Vagina (tissue), 2 donors: ENCODE data around the gene KANSL1L. TPM values are rescaled to one million over a fixed set of nuclear protein-coding genes. Genes with fewer than 3 reads are reported as not detected.

Source experiments
- DNase-seq, 2 donors: peaks; one replicate each; pipeline ENCODE4 v3.0.0-alpha.2; 2017; ENCODE audit errors: extremely low spot score in 2 of 2
- H3K27ac ChIP-seq: fragments of 200-600 bp; sonication (generic); one replicate; pipeline ENCODE4 v1.5.1; 2019
- H3K27me3 ChIP-seq: fragments of 200-600 bp; sonication (generic); one replicate; pipeline ENCODE4 v1.5.1; 2019
- H3K36me3 ChIP-seq, 2 donors: fragments of 200-600 bp; sonication (generic); one replicate each; pipeline ENCODE4 v1.5.1; 2017 to 2019
- H3K4me1 ChIP-seq: fragments of 200-600 bp; sonication (generic); one replicate; pipeline ENCODE4 v1.5.1; 2019
- H3K4me3 ChIP-seq, 2 donors: fragments of 200-600 bp; sonication (generic); 1 replicate in 1 of 2; 2 replicates in 1 of 2; pipeline ENCODE4 v1.5.1; 2016 to 2019
- H3K9me3 ChIP-seq: fragments of 200-600 bp; sonication (generic); one replicate; pipeline ENCODE4 v1.5.1; 2019
- POLR2A ChIP-seq, 2 donors: fragments of 450-650 bp; IDR thresholded peaks; one replicate each; pipeline ENCODE4 v1.6.1; 2017; ENCODE audit warnings: antibody characterized with exemption in 2 of 2, mild to moderate bottlenecking in 2 of 2, moderate library complexity in 2 of 2
- POLR2AphosphoS5 ChIP-seq, 2 donors: sonication (generic); formaldehyde crosslinking; IDR thresholded peaks; one replicate each; pipeline ENCODE4 v1.9.0; 2017; ENCODE audit warnings: antibody characterized with exemption in 2 of 2, mild to moderate bottlenecking in 2 of 2, low read depth in 1 of 2; ENCODE audit not compliant: insufficient read depth in 1 of 2
- intact Hi-C: fragments of 100-400 bp; cut with DNase I; formaldehyde crosslinking; loops from one replicate; pipeline ENCODE4 v1.15.1; 2023
- total RNA-seq: library from RNA; depleted of rRNA; stranded (reverse); fragments of >200 nt; gene quantifications from one replicate; pipeline ENCODE4 v1.2.3, GENCODE V29; 2016
- TF ChIP-seq, protein P1 (sequence below), 3 experiments: fragments of 450-650 bp in 2 of 3; fragments of 200-600 bp in 1 of 3; sonication (generic) in 1 of 3; IDR thresholded peaks; one replicate each; pipeline ENCODE4 v1.5.1; 2017 to 2019; ENCODE audit warnings: antibody characterized with exemption in 3 of 3, mild to moderate bottlenecking in 2 of 3, moderate library complexity in 2 of 3

Gene KANSL1L
- total RNA-seq, 1 donor from 2014 or later, result 29.7 TPM

DNA sequence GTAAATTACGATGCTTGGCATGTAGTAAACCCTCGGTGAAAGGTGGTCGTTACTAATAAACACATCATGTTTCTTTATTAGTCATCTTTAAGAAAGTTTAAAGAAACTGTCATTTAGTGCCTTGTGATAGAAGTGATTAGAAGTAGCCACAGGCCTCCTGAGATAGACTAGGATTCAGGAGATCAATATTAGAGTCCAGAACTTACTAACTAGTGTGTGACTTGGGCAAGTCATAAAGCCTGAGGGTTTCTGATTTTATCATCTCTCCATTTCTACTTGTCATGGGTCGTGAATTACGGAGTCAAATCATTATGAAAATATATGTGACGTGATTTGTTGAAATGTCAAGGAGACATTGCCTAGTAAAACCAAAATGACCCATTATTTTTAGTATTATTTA lies 162.1 kb downstream of the KANSL1L start:
- Histone ChIP-seq H3K27me3 (no peaks in the 10 kb centered on the region), H3K4me3 (no peak overlapping the region), H3K9me3 (no peaks in the 10 kb centered on the region), H3K4me1 (peaks cover 22% of the 10 kb centered on the region), H3K27ac (no peak overlapping the region), H3K36me3 (peaks cover 0 to 8% of the 10 kb centered on the region in 2 donors)
- no peak for DNase-seq
- TF ChIP-seq POLR2A (IDR thresholded peaks at IDR 0.05), result no peak
- TF ChIP-seq POLR2AphosphoS5 (IDR thresholded peaks at IDR 0.05; ENCODE audit: insufficient read depth in 1 of 2, low read depth in 1 of 2), result no peak
- TF ChIP-seq, protein P1, sequence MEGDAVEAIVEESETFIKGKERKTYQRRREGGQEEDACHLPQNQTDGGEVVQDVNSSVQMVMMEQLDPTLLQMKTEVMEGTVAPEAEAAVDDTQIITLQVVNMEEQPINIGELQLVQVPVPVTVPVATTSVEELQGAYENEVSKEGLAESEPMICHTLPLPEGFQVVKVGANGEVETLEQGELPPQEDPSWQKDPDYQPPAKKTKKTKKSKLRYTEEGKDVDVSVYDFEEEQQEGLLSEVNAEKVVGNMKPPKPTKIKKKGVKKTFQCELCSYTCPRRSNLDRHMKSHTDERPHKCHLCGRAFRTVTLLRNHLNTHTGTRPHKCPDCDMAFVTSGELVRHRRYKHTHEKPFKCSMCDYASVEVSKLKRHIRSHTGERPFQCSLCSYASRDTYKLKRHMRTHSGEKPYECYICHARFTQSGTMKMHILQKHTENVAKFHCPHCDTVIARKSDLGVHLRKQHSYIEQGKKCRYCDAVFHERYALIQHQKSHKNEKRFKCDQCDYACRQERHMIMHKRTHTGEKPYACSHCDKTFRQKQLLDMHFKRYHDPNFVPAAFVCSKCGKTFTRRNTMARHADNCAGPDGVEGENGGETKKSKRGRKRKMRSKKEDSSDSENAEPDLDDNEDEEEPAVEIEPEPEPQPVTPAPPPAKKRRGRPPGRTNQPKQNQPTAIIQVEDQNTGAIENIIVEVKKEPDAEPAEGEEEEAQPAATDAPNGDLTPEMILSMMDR (IDR thresholded peaks at IDR 0.05), result no peak
- intact Hi-C loops, result loop anchor here (10.0 kb wide), 1 partner anchor 166 kb away; the partner anchor contains the start of gene KANSL1L

DNA sequence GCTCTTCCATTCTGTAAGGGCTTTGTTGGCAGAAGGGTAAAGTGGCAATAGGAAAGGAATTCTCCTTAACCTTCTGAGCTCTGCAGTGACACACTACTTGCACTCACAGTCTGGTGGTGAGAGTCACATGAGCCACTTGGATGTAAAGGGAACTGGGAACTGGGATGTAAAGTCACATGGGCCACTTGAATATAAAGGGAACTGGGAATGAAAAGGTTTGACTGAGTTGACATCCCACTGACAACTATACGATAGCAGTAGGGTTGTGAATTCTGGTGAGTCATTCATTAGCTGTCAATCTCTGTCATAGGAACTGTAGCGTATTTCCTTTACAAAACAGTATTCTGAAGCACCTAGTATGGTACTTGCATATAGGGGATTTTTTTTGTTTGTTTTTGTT lies 163.3 kb downstream of the KANSL1L start:
- Histone ChIP-seq H3K27me3 (no peaks in the 10 kb centered on the region), H3K27ac (no peak overlapping the region), H3K4me3 (no peak overlapping the region), H3K9me3 (no peaks in the 10 kb centered on the region), H3K36me3 (peaks cover 0 to 8% of the 10 kb centered on the region in 2 donors), H3K4me1 (peaks cover 35% of the 10 kb centered on the region)
- no peak for DNase-seq
- intact Hi-C loops, result loop anchor here (10.0 kb wide), 1 partner anchor 167 kb away; the partner anchor contains the start of gene KANSL1L
- TF ChIP-seq POLR2AphosphoS5 (IDR thresholded peaks at IDR 0.05; ENCODE audit: insufficient read depth in 1 of 2, low read depth in 1 of 2) (no peak), POLR2A (IDR thresholded peaks at IDR 0.05) (no peak)
- TF ChIP-seq, protein P1 (IDR thresholded peaks at IDR 0.05), result no peak

GRCh38 chr2:210004881-210005280 lies 166.3 kb downstream of the KANSL1L start:
- Histone ChIP-seq H3K9me3 (no peaks in the 10 kb centered on the region), H3K4me1 (peaks cover 40% of the 10 kb centered on the region), H3K36me3 (no peaks in the 10 kb centered on the region), H3K27me3 (no peaks in the 10 kb centered on the region), H3K27ac (no peak overlapping the region), H3K4me3 (no peak overlapping the region)
- no peak for DNase-seq
- TF ChIP-seq, protein P1 (IDR thresholded peaks at IDR 0.05), result no peak
- TF ChIP-seq POLR2AphosphoS5 (IDR thresholded peaks at IDR 0.05; ENCODE audit: insufficient read depth in 1 of 2, low read depth in 1 of 2) (no peak), POLR2A (IDR thresholded peaks at IDR 0.05) (no peak)
- intact Hi-C loops, result loop anchor here (10.0 kb wide), 1 partner anchor 170 kb away; the partner anchor contains the start of gene KANSL1L

GRCh38 chr2:210003359-210003758 lies 167.8 kb downstream of the KANSL1L start:
- TF ChIP-seq, protein P1 (IDR thresholded peaks at IDR 0.05), result no peak
- TF ChIP-seq POLR2AphosphoS5 (IDR thresholded peaks at IDR 0.05; ENCODE audit: insufficient read depth in 1 of 2, low read depth in 1 of 2) (no peak), POLR2A (IDR thresholded peaks at IDR 0.05) (no peak)
- H3K4me1 ChIP-seq, result peaks cover 40% of the 10 kb centered on the region
- intact Hi-C loops, result loop anchor here (10.0 kb wide), 1 partner anchor 171 kb away; the partner anchor contains the start of gene KANSL1L

More at GRCh38 chr2:210003359-210003758, 167.8 kb downstream of the KANSL1L start:
- Histone ChIP-seq H3K4me3 (peak overlapping the region; percentile 79 to 83), H3K9me3 (no peaks in the 10 kb centered on the region), H3K27me3 (no peaks in the 10 kb centered on the region), H3K27ac (no peak overlapping the region), H3K36me3 (no peaks in the 10 kb centered on the region)
- DNase-seq, result no peak
